IMR-90 (cell line): ENCODE measurements around the gene ZFP36L2. TPM values are rescaled to one million over a fixed set of nuclear protein-coding genes. Genes with fewer than 3 reads are reported as not detected.

Experiments used
- ATAC-seq: fragments of 200-7000 bp; cut with Tn5 transposase; 2 replicates; pipeline ENCODE4 v1.9.1; 2020; ENCODE audit warnings: low read depth, mild to moderate bottlenecking, moderate library complexity
- BruUV-seq: library from RNA; stranded (reverse); fragments of 400-500 nt; replicated peaks from 2 replicates; lab custom pipeline; 2021; lab: Mats Ljungman, UMichigan
- CTCF ChIA-PET: fragments of 300-600 bp; formaldehyde crosslinking; extraction: SDS; loops from one replicate; lab custom pipeline; 2021; ENCODE audit warnings: antibody characterized with exemption; lab: Yijun Ruan, JAX
- POLR2A ChIA-PET: fragments of 300-600 bp; sonication (Branson Sonifier 250); formaldehyde crosslinking; loops from one replicate; lab custom pipeline; 2022; ENCODE audit warnings: antibody characterized with exemption; ENCODE audit not compliant: unreplicated experiment; lab: Charles Lee
- DNase-seq: peaks from one replicate; pipeline ENCODE4 v3.0.0; 2013
- H2AFZ ChIP-seq: replicated peaks from 2 replicates; pipeline ENCODE3; 2013; ENCODE audit warnings: low read length, mild to moderate bottlenecking; ENCODE audit not compliant: poor library complexity
- H2AK5ac ChIP-seq: 2 replicates; pipeline ENCODE4 v1.6.1; 2013; ENCODE audit warnings: low read depth, low read length, inconsistent platforms
- H2AK9ac ChIP-seq: replicated peaks from 2 replicates; pipeline ENCODE3; 2013; ENCODE audit warnings: mild to moderate bottlenecking, low read depth, low read length, moderate library complexity; ENCODE audit not compliant: poor library complexity
- H2BK120ac ChIP-seq: 2 replicates; pipeline ENCODE4 v1.6.1; 2013; ENCODE audit warnings: low read depth, low read length, inconsistent platforms
- H2BK15ac ChIP-seq: 3 replicates; pipeline ENCODE4 v1.6.1; 2013; ENCODE audit warnings: low read depth, low read length, inconsistent platforms
- H2BK20ac ChIP-seq: 2 replicates; pipeline ENCODE4 v1.6.1; 2013; ENCODE audit warnings: low read depth, mild to moderate bottlenecking, inconsistent platforms, low read length, moderate library complexity
- H2BK5ac ChIP-seq: 2 replicates; pipeline ENCODE4 v1.6.1; 2013; ENCODE audit warnings: mild to moderate bottlenecking, low read depth, low read length, inconsistent platforms; ENCODE audit not compliant: poor library complexity, severe bottlenecking
- H3K14ac ChIP-seq: replicated peaks from 2 replicates; pipeline ENCODE4 v1.6.1; 2013; ENCODE audit warnings: low read depth, low read length, inconsistent platforms
- H3K18ac ChIP-seq: 2 replicates; pipeline ENCODE4 v1.6.1; 2013; ENCODE audit warnings: low read depth, low read length, control low read depth
- H3K23ac ChIP-seq: 2 replicates; pipeline ENCODE4 v1.6.1; 2013; ENCODE audit warnings: low read depth, low read length, inconsistent platforms
- H3K27ac ChIP-seq: 2 replicates; pipeline ENCODE4 v1.5.1; 2013; ENCODE audit warnings: mild to moderate bottlenecking, control low read depth, low read length; ENCODE audit not compliant: insufficient read depth
- H3K27me3 ChIP-seq: 2 replicates; pipeline ENCODE4 v1.6.1; 2013; ENCODE audit warnings: low read length; ENCODE audit not compliant: control insufficient read depth, insufficient read depth
- H3K36me3 ChIP-seq: 2 replicates; pipeline ENCODE4 v1.6.1; 2013; ENCODE audit warnings: low read length, mixed read lengths; ENCODE audit not compliant: control insufficient read depth, insufficient read depth
- H3K4ac ChIP-seq: 2 replicates; pipeline ENCODE4 v1.6.1; 2013; ENCODE audit warnings: low read depth, low read length, inconsistent platforms
- H3K4me1 ChIP-seq: 2 replicates; pipeline ENCODE4 v1.6.1; 2013; ENCODE audit warnings: low read length, mixed read lengths; ENCODE audit not compliant: control insufficient read depth, insufficient read depth
- H3K4me2 ChIP-seq: 2 replicates; pipeline ENCODE4 v1.6.1; 2013; ENCODE audit warnings: low read depth, mild to moderate bottlenecking, control low read depth, low read length, moderate library complexity
- H3K4me3 ChIP-seq: 2 replicates; pipeline ENCODE4 v1.5.1; 2013; ENCODE audit warnings: low read depth, mild to moderate bottlenecking, control low read depth, low read length, moderate library complexity; ENCODE audit not compliant: insufficient read depth
- H3K56ac ChIP-seq: 2 replicates; pipeline ENCODE4 v1.6.1; 2013; ENCODE audit warnings: low read length, inconsistent platforms; ENCODE audit not compliant: insufficient read depth; ENCODE audit errors: extremely low read depth
- H3K79me1 ChIP-seq, 2 experiments: 2 replicates each; pipeline ENCODE4 v1.6.1; 2013; ENCODE audit warnings: low read length in 2 of 2, inconsistent platforms in 1 of 2, low read depth in 1 of 2
- H3K9ac ChIP-seq: 2 replicates; pipeline ENCODE4 v1.6.1; 2013; ENCODE audit warnings: low read depth, low read length, control low read depth
- H3K9me1 ChIP-seq: 2 replicates; pipeline ENCODE4 v1.6.1; 2013; ENCODE audit warnings: low read length, inconsistent platforms; ENCODE audit not compliant: insufficient read depth
- H3K9me3 ChIP-seq: 2 replicates; pipeline ENCODE4 v1.6.1; 2013; ENCODE audit warnings: low read length; ENCODE audit not compliant: control insufficient read depth, insufficient read depth
- H4K20me1 ChIP-seq: 2 replicates; pipeline ENCODE4 v1.6.1; 2013; ENCODE audit warnings: low read length, inconsistent platforms; ENCODE audit not compliant: insufficient read depth
- H4K5ac ChIP-seq: 2 replicates; pipeline ENCODE4 v1.6.1; 2013; ENCODE audit warnings: mild to moderate bottlenecking, low read depth, low read length, control low read depth
- H4K8ac ChIP-seq, 2 experiments: 2 replicates each; pipeline ENCODE4 v1.6.1; 2013; ENCODE audit warnings: low read depth in 2 of 2, low read length in 2 of 2, control low read depth in 1 of 2, inconsistent platforms in 1 of 2
- H4K91ac ChIP-seq: 2 replicates; pipeline ENCODE4 v1.6.1; 2013; ENCODE audit warnings: low read depth, low read length, inconsistent platforms; ENCODE audit not compliant: insufficient read depth
- CEBPB ChIP-seq: IDR thresholded peaks from 2 replicates; pipeline ENCODE4 v1.6.1; 2012; ENCODE audit warnings: low read depth, low read length, improper control_type of control experiment
- MAFK ChIP-seq: IDR thresholded peaks from 2 replicates; pipeline ENCODE4 v1.6.1; 2012; ENCODE audit warnings: low read depth, low read length, improper control_type of control experiment
- MXI1 ChIP-seq: IDR thresholded peaks from 2 replicates; pipeline ENCODE4 v1.6.1; 2012; ENCODE audit warnings: low read depth, mild to moderate bottlenecking, low read length, moderate library complexity, borderline replicate concordance
- NFE2L2 ChIP-seq: fragments of 150-350 bp; IDR thresholded peaks from 2 replicates; pipeline ENCODE4 v1.6.1; 2016; ENCODE audit warnings: low read depth, mild to moderate bottlenecking, low read length
- POLR2A ChIP-seq: IDR thresholded peaks from 2 replicates; pipeline ENCODE4 v1.6.1; 2012; ENCODE audit warnings: mild to moderate bottlenecking, low read depth, low read length
- RAD21 ChIP-seq: IDR thresholded peaks from 2 replicates; pipeline ENCODE4 v1.6.1; 2012; ENCODE audit warnings: low read length, improper control_type of control experiment
- RCOR1 ChIP-seq: IDR thresholded peaks from 2 replicates; pipeline ENCODE4 v1.6.1; 2012; ENCODE audit warnings: mild to moderate bottlenecking, low read length, improper control_type of control experiment; ENCODE audit not compliant: insufficient replicate concordance
- SMC3 ChIP-seq: fragments of 150-350 bp; IDR thresholded peaks from 2 replicates; pipeline ENCODE4 v1.6.1; 2016; ENCODE audit warnings: low read depth, mild to moderate bottlenecking, antibody characterized with exemption, low read length, moderate library complexity
- WGBS, 2 experiments: methylation state at CpG; one replicate each; pipeline versions ENCODE4 v1.1.5 to v1.1.7; 2013; ENCODE audit warnings: missing lambda C conversion rate in 2 of 2; ENCODE audit not compliant: insufficient read length in 1 of 2; ENCODE audit errors: extremely low coverage in 2 of 2; 5-methylcytosine and 5-hydroxymethylcytosine counted together
- dilution Hi-C: fragments of 300-500 bp; cut with HindIII; formaldehyde crosslinking; loops from one replicate; pipeline ENCODE4 v1.14.3; 2018; ENCODE audit warnings: low sequenced_read_pairs; ENCODE audit not compliant: unreplicated experiment
- in situ Hi-C: fragments of 300-500 bp; cut with MboI; formaldehyde crosslinking; loops from 3 replicates; pipeline ENCODE4 v1.14.3; 2019; ENCODE audit warnings: low sequenced_read_pairs, inconsistent platforms, mixed read lengths
- intact Hi-C: fragments of 100-400 bp; cut with micrococcal nuclease; formaldehyde crosslinking; loops from 2 replicates; pipeline ENCODE4 v1.10.0; 2022
- polyA plus RNA-seq, 3 experiments: library from polyadenylated mRNA; depleted of rRNA; stranded (reverse); fragments of >200 nt; gene quantifications; 2 replicates each; pipeline ENCODE4 v1.2.3, GENCODE V29; 2012; ENCODE audit warnings: low replicate concordance in 1 of 3
- total RNA-seq: library from RNA; depleted of rRNA; stranded (reverse); fragments of >200 nt; gene quantifications from 2 replicates; pipeline ENCODE4 v1.2.3, GENCODE V29; 2012
- TF ChIP-seq, protein P1 (sequence below): conservative IDR thresholded peaks from 2 replicates; pipeline ENCODE4 v1.5.1; 2012; ENCODE audit warnings: mild to moderate bottlenecking, low read depth, low read length, improper control_type of control experiment
- TF ChIP-seq, protein P2 (sequence below): fragments of 150-350 bp; IDR thresholded peaks from 2 replicates; pipeline ENCODE4 v1.6.1; 2016; ENCODE audit warnings: low read depth, mild to moderate bottlenecking, low read length, moderate library complexity, borderline replicate concordance
- TF ChIP-seq, protein P3 (sequence below): fragments of 150-350 bp; IDR thresholded peaks from 2 replicates; pipeline ENCODE4 v1.6.1; 2017; ENCODE audit warnings: mild to moderate bottlenecking, antibody characterized with exemption, low read length, low read depth

Gene ZFP36L2
- total and polyA plus RNA-seq, 2 of the 4 experiments (the other 2 are of a cell fraction): 1.8 to 20.1 TPM

DNA sequence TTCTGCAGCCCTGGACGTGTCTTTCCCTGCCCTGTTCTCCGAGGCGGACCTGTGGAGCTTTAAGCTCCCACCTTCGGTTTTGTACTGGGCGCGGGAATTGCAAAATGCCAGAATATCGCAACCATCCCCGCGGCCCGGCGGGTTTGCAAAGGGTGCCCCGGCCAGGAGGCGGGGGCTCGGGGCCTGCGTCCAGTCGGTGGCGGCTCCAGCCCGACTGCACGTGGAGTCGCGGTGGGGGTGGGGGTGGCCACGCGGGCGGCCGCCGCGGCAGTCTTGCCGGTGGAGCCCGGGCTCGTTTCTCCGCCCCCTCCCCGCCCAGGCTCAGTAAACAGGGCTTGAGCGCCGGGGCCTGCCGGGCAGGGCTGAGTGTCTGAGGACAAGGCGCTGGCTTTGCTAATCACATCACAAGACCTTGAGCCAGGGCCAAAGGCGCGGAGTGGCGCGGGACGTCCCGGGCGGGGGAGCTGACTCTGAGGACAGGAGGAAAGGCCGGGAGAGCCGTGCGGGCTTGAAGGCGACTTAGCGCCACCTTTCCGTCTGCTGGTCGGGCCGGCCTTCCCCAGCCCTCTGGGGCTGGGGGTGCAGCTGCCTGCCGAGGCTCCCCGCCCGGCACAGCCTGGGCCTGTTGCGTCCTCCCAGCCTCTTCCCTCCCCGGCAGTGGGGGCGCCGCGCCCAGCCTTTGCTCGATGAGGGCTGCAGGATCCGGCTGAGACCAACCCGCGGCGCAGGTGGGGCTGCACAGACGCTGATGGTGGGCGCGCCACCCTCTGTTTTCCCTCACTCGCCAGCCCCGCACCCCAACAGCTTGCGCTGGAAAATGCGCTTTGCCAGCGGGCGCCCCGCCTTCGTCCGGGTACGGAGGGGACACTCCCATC, 786 bp upstream of the ZFP36L2 start:
- H3K4me2 ChIP-seq: peak overlapping the region; percentile 71
- H3K56ac ChIP-seq: peak overlapping the region; percentile 90
- DNase-seq (peak; percentile 68), ATAC-seq (peak; percentile 46)
- dilution Hi-C loops (no loop called here), in situ Hi-C loops (loop anchor here (10.0 kb wide), 2 partner anchors 152 to 252 kb away; no protein-coding TSS in a partner anchor), intact Hi-C loops (loop anchor here (1.0 to 5.0 kb wide), 4 partner anchors 115 to 368 kb away; no protein-coding TSS in a partner anchor)
- no peaks in the 10 kb centered on the region for H3K27me3 ChIP-seq
- H3K14ac ChIP-seq: peak overlapping the region; percentile 87
- H3K36me3 ChIP-seq: peaks cover 22% of the 10 kb centered on the region
- H4K91ac ChIP-seq: peak overlapping the region; percentile 76
- peaks cover 26% of the 10 kb centered on the region for H4K20me1 ChIP-seq
- H3K4me3 ChIP-seq: peak overlapping the region; percentile 50
- peak overlapping the region; percentile 20; the same call in 1 of the 2 replicates for H4K5ac ChIP-seq
- H2AK9ac ChIP-seq: peak overlapping the region; percentile 90
- peak overlapping the region; percentile 79 for H3K4ac ChIP-seq
- ChIA-PET POLR2A (interaction anchor here (0.6 to 1.0 kb wide), 16 partner anchors 40 to 650 kb away, joined by 3 to 10 read pairs (median 4); no protein-coding TSS in a partner anchor), CTCF (interaction anchor here (0.7 to 1.2 kb wide), 3 partner anchors 253 to 355 kb away, joined by 3 read pairs; no protein-coding TSS in a partner anchor)
- 2% methylated on average over 38 of the region's 77 CpGs; no CpG with 5 or more reads in 1 of the 2 experiments for WGBS, 2 experiments
- no TSS peak for BruUV-seq
- peak overlapping the region; percentile 83 for H2AK5ac ChIP-seq
- no peaks in the 10 kb centered on the region; the same call in 1 of the 2 replicates for H3K9me1 ChIP-seq
- peaks cover 8% of the 10 kb centered on the region for H3K4me1 ChIP-seq
- H2BK20ac ChIP-seq: peak overlapping the region; percentile 48; the same call in 1 of the 2 replicates
- peak overlapping the region; percentile 75 to 76; a peak in 2 of 4 replicates for H4K8ac ChIP-seq
- peak overlapping the region; percentile 85 for H2AFZ ChIP-seq
- no peaks in the 10 kb centered on the region for H3K9me3 ChIP-seq
- H2BK15ac ChIP-seq: no peak overlapping the region; the same call in 2 of the 3 replicates
- H2BK5ac ChIP-seq: peak overlapping the region; percentile 70
- H3K23ac ChIP-seq: peak overlapping the region; percentile 82
- peak overlapping the region; percentile 80 for H3K9ac ChIP-seq
- peak overlapping the region; percentile 70 for H2BK120ac ChIP-seq
- H3K18ac ChIP-seq: peak overlapping the region; percentile 22; the same call in 1 of the 2 replicates
- H3K27ac ChIP-seq: peak overlapping the region; percentile 87
- peaks cover 8 to 18% of the 10 kb centered on the region in 2 experiments; a peak in 3 of 4 replicates for H3K79me1 ChIP-seq
- TF ChIP-seq SMC3 (peak; percentile 25; the same call in 1 of the 2 replicates), NFE2L2 (no peak), RAD21 (peak; percentile 43), CEBPB (peak; percentile 57), RCOR1 (no peak), MAFK (no peak), MXI1 (peak; percentile 91; the same call in 1 of the 2 replicates), POLR2A (no peak)
- TF ChIP-seq, protein P1, sequence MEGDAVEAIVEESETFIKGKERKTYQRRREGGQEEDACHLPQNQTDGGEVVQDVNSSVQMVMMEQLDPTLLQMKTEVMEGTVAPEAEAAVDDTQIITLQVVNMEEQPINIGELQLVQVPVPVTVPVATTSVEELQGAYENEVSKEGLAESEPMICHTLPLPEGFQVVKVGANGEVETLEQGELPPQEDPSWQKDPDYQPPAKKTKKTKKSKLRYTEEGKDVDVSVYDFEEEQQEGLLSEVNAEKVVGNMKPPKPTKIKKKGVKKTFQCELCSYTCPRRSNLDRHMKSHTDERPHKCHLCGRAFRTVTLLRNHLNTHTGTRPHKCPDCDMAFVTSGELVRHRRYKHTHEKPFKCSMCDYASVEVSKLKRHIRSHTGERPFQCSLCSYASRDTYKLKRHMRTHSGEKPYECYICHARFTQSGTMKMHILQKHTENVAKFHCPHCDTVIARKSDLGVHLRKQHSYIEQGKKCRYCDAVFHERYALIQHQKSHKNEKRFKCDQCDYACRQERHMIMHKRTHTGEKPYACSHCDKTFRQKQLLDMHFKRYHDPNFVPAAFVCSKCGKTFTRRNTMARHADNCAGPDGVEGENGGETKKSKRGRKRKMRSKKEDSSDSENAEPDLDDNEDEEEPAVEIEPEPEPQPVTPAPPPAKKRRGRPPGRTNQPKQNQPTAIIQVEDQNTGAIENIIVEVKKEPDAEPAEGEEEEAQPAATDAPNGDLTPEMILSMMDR: peak; percentile 46
- TF ChIP-seq, protein P2, sequence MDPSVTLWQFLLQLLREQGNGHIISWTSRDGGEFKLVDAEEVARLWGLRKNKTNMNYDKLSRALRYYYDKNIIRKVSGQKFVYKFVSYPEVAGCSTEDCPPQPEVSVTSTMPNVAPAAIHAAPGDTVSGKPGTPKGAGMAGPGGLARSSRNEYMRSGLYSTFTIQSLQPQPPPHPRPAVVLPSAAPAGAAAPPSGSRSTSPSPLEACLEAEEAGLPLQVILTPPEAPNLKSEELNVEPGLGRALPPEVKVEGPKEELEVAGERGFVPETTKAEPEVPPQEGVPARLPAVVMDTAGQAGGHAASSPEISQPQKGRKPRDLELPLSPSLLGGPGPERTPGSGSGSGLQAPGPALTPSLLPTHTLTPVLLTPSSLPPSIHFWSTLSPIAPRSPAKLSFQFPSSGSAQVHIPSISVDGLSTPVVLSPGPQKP: no peak
- TF ChIP-seq, protein P3, sequence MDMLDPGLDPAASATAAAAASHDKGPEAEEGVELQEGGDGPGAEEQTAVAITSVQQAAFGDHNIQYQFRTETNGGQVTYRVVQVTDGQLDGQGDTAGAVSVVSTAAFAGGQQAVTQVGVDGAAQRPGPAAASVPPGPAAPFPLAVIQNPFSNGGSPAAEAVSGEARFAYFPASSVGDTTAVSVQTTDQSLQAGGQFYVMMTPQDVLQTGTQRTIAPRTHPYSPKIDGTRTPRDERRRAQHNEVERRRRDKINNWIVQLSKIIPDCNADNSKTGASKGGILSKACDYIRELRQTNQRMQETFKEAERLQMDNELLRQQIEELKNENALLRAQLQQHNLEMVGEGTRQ: peak; percentile 18; the same call in 1 of the 2 replicates
